ENCODE measurements around the gene FLNB. TPM values are rescaled to one million over a fixed set of nuclear protein-coding genes. Genes with fewer than 3 reads are reported as not detected.
A peak's percentile ranks its signal among the peaks of the same experiment; 100 is the strongest.

The FLNB gene
- total RNA-seq, 1 donor from 2014 or later, result 103 TPM

- Mint-ChIP-seq H3K36me3 (ENCODE audit: insufficient read depth) (no peaks in the 10 kb centered on the region), H3K27ac (no peak overlapping the region), H3K4me1 (ENCODE audit: low read depth) (no peaks in the 10 kb centered on the region), H3K9me3 (ENCODE audit: low read depth) (no peaks in the 10 kb centered on the region), H3K27me3 (no peaks in the 10 kb centered on the region), H3K4me3 (ENCODE audit: low read depth) (no peak overlapping the region)
- TF ChIP-seq, protein P1, sequence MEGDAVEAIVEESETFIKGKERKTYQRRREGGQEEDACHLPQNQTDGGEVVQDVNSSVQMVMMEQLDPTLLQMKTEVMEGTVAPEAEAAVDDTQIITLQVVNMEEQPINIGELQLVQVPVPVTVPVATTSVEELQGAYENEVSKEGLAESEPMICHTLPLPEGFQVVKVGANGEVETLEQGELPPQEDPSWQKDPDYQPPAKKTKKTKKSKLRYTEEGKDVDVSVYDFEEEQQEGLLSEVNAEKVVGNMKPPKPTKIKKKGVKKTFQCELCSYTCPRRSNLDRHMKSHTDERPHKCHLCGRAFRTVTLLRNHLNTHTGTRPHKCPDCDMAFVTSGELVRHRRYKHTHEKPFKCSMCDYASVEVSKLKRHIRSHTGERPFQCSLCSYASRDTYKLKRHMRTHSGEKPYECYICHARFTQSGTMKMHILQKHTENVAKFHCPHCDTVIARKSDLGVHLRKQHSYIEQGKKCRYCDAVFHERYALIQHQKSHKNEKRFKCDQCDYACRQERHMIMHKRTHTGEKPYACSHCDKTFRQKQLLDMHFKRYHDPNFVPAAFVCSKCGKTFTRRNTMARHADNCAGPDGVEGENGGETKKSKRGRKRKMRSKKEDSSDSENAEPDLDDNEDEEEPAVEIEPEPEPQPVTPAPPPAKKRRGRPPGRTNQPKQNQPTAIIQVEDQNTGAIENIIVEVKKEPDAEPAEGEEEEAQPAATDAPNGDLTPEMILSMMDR (IDR thresholded peaks at IDR 0.05; ENCODE audit: unreplicated experiment), result no peak
- no peak for DNase-seq (ENCODE audit: low spot score, unreplicated experiment)
These were observed 46.9 kb upstream of the FLNB start for GRCh38 chr3:57961177-57961827.

DNA sequence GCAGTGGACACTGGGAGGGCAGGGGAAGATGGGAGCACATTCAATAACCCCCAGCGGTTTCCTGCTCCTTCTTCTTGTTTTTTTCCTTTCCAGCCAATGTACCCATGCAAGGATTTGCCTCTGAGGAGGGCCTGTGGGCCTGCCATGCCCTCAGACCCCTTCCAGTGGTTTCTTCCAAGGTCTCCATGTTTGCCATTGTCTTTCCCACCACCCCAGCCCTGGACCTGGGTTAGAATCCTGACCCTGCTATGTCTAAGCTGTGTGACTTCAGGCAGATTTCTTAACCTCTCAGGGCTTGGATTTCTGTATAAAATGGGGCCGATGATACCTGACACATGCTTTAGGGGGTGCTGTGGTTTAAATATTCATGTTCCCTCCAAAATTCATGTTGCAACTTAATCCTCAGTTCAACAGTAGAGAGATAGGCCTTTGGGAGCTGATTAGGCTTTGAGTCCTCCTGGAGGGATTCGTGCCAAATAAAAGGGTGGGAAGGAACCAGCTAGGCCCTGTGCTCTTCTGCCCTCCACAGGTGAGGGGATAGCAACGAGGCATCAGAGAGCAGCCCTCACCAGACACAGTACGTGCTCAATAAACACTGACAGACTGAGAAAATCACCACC lies 46.3 kb upstream of the FLNB start:
- no peak overlapping the region for H3K27ac Mint-ChIP-seq
- H3K27me3 Mint-ChIP-seq, result no peaks in the 10 kb centered on the region
- DNase-seq (ENCODE audit: low spot score, unreplicated experiment), result no peak
- no peaks in the 10 kb centered on the region for H3K36me3 Mint-ChIP-seq (ENCODE audit: insufficient read depth)
- no peaks in the 10 kb centered on the region for H3K4me1 Mint-ChIP-seq (ENCODE audit: low read depth)
- no peak overlapping the region for H3K4me3 Mint-ChIP-seq (ENCODE audit: low read depth)
- H3K9me3 Mint-ChIP-seq (ENCODE audit: low read depth), result no peaks in the 10 kb centered on the region
- TF ChIP-seq, protein P1 (IDR thresholded peaks at IDR 0.05; ENCODE audit: unreplicated experiment), result peak; percentile 8

GRCh38 chr3:57962448-57962834 lies 45.8 kb upstream of the FLNB start:
- no peak for DNase-seq (ENCODE audit: low spot score, unreplicated experiment)
- H3K9me3 Mint-ChIP-seq (ENCODE audit: low read depth), result no peaks in the 10 kb centered on the region
- H3K27me3 Mint-ChIP-seq, result no peaks in the 10 kb centered on the region
- no peaks in the 10 kb centered on the region for H3K36me3 Mint-ChIP-seq (ENCODE audit: insufficient read depth)
- no peak overlapping the region for H3K4me3 Mint-ChIP-seq (ENCODE audit: low read depth)
- TF ChIP-seq, protein P1 (IDR thresholded peaks at IDR 0.05; ENCODE audit: unreplicated experiment), result no peak
- no peaks in the 10 kb centered on the region for H3K4me1 Mint-ChIP-seq (ENCODE audit: low read depth)
- no peak overlapping the region for H3K27ac Mint-ChIP-seq

- Mint-ChIP-seq H3K27me3 (no peaks in the 10 kb centered on the region), H3K36me3 (ENCODE audit: insufficient read depth) (no peaks in the 10 kb centered on the region), H3K4me1 (ENCODE audit: low read depth) (no peaks in the 10 kb centered on the region)
These were observed 44.3 kb upstream of the FLNB start for GRCh38 chr3:57963811-57964346.

DNA sequence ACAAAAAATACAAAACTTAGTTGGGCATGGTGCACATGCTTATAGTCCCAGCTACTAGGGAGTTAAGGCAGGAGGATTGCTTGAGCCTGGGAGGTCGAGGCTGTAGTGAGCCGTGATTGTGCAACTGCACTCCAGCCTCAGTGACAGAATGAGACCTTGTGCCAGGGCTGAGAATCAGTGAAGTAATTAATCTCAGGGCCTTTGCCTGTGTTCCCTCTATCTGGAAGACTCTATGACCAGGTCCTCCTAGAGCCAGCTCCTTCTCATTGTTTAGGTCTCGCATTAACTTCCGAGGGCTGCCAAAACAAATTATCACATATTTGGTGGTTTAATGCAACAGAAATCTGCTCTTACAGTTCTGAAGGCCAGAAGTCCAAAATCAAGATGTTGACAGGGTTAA lies 41.4 kb upstream of the FLNB start:
- Mint-ChIP-seq H3K4me1 (ENCODE audit: low read depth) (peaks cover 1% of the 10 kb centered on the region), H3K4me3 (ENCODE audit: low read depth) (no peak overlapping the region), H3K9me3 (ENCODE audit: low read depth) (no peaks in the 10 kb centered on the region), H3K36me3 (ENCODE audit: insufficient read depth) (no peaks in the 10 kb centered on the region), H3K27me3 (no peaks in the 10 kb centered on the region), H3K27ac (no peak overlapping the region)
- no peak for DNase-seq (ENCODE audit: low spot score, unreplicated experiment)
- TF ChIP-seq, protein P1 (IDR thresholded peaks at IDR 0.05; ENCODE audit: unreplicated experiment), result no peak

More at GRCh38 chr3:57963811-57964346, 44.3 kb upstream of the FLNB start:
- Mint-ChIP-seq H3K27ac (no peak overlapping the region), H3K4me3 (ENCODE audit: low read depth) (no peak overlapping the region), H3K9me3 (ENCODE audit: low read depth) (no peaks in the 10 kb centered on the region)
- TF ChIP-seq, protein P1 (IDR thresholded peaks at IDR 0.05; ENCODE audit: unreplicated experiment), result no peak
- no peak for DNase-seq (ENCODE audit: low spot score, unreplicated experiment)

All from progenitor cell of endocrine pancreas (in vitro differentiated cells).